Measurements from ENCODE around the gene RASGRP3.

GRCh38 chr2:33573657-33574056, 97.2 kb downstream of the RASGRP3 start:
- TF ChIP-seq CTCF (IDR thresholded peaks at IDR 0.05 in 8 of 11, conservative IDR thresholded peaks at IDR 0.05 in 3 of 11) (no peak), POLR2AphosphoS5 (IDR thresholded peaks at IDR 0.05) (no peak), POLR2A (IDR thresholded peaks at IDR 0.05) (no peak)
